Neutrophil (primary cell): ENCODE data around the gene POLA1.

Experiments used
- H3K27ac ChIP-seq: fragments of 200-600 bp; sonication (generic); 2 replicates; pipeline ENCODE4 v1.5.1; 2016; ENCODE audit warnings: mild to moderate bottlenecking, moderate library complexity
- H3K27me3 ChIP-seq: fragments of 200-600 bp; sonication (generic); 2 replicates; pipeline ENCODE4 v1.6.0; 2016; ENCODE audit warnings: mild to moderate bottlenecking
- H3K36me3 ChIP-seq: fragments of 200-600 bp; sonication (generic); 2 replicates; pipeline ENCODE4 v1.5.1; 2017
- H3K4me1 ChIP-seq, 2 experiments: fragments of 200-600 bp in 1 of 2; sonication (generic) in 1 of 2; 1 replicate in 1 of 2; 2 replicates in 1 of 2; pipeline versions ENCODE4 v1.5.1 to v1.6.1; 2013 to 2016; ENCODE audit warnings: low read depth in 1 of 2, low read length in 1 of 2, mild to moderate bottlenecking in 1 of 2, moderate library complexity in 1 of 2; ENCODE audit not compliant: control insufficient read depth in 1 of 2, insufficient read depth in 1 of 2
- H3K4me3 ChIP-seq, 2 experiments: fragments of 200-600 bp in 1 of 2; sonication (generic) in 1 of 2; 1 replicate in 1 of 2; 2 replicates in 1 of 2; pipeline ENCODE4 v1.5.1; 2013 to 2016; ENCODE audit warnings: low read depth in 1 of 2, low read length in 1 of 2, mild to moderate bottlenecking in 1 of 2, moderate library complexity in 1 of 2
- H3K9me3 ChIP-seq: fragments of 200-600 bp; sonication (generic); 2 replicates; pipeline ENCODE4 v1.5.1; 2016
- TF ChIP-seq, protein P1 (sequence below): fragments of 200-600 bp; sonication (generic); IDR thresholded peaks from 2 replicates; pipeline ENCODE4 v1.5.1; 2016; ENCODE audit warnings: antibody characterized with exemption

The POLA1 gene

GRCh38 chrX:24760363-24761000 lies 66.8 kb downstream of the POLA1 start:
- H3K27me3 ChIP-seq: no peaks in the 10 kb centered on the region
- H3K9me3 ChIP-seq: no peaks in the 10 kb centered on the region
- H3K4me3 ChIP-seq: no peak overlapping the region
- no peaks in the 10 kb centered on the region for H3K4me1 ChIP-seq
- peaks cover 3% of the 10 kb centered on the region for H3K36me3 ChIP-seq
- TF ChIP-seq, protein P1, sequence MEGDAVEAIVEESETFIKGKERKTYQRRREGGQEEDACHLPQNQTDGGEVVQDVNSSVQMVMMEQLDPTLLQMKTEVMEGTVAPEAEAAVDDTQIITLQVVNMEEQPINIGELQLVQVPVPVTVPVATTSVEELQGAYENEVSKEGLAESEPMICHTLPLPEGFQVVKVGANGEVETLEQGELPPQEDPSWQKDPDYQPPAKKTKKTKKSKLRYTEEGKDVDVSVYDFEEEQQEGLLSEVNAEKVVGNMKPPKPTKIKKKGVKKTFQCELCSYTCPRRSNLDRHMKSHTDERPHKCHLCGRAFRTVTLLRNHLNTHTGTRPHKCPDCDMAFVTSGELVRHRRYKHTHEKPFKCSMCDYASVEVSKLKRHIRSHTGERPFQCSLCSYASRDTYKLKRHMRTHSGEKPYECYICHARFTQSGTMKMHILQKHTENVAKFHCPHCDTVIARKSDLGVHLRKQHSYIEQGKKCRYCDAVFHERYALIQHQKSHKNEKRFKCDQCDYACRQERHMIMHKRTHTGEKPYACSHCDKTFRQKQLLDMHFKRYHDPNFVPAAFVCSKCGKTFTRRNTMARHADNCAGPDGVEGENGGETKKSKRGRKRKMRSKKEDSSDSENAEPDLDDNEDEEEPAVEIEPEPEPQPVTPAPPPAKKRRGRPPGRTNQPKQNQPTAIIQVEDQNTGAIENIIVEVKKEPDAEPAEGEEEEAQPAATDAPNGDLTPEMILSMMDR: no peak
- no peak overlapping the region for H3K27ac ChIP-seq

GRCh38 chrX:24761306-24761705 lies 67.6 kb downstream of the POLA1 start:
- Histone ChIP-seq H3K27ac (no peak overlapping the region), H3K27me3 (no peaks in the 10 kb centered on the region), H3K36me3 (peaks cover 3% of the 10 kb centered on the region), H3K9me3 (no peaks in the 10 kb centered on the region), H3K4me1 (no peaks in the 10 kb centered on the region), H3K4me3 (no peak overlapping the region)
- TF ChIP-seq, protein P1: no peak

- TF ChIP-seq, protein P1: no peak
- H3K9me3 ChIP-seq: no peaks in the 10 kb centered on the region
- H3K4me3 ChIP-seq: no peak overlapping the region
- no peak overlapping the region for H3K27ac ChIP-seq
- no peaks in the 10 kb centered on the region for H3K4me1 ChIP-seq
- H3K36me3 ChIP-seq: peaks cover 3% of the 10 kb centered on the region
- H3K27me3 ChIP-seq: no peaks in the 10 kb centered on the region
Measured at GRCh38 chrX:24763989-24764388, 70.3 kb downstream of the POLA1 start.

DNA sequence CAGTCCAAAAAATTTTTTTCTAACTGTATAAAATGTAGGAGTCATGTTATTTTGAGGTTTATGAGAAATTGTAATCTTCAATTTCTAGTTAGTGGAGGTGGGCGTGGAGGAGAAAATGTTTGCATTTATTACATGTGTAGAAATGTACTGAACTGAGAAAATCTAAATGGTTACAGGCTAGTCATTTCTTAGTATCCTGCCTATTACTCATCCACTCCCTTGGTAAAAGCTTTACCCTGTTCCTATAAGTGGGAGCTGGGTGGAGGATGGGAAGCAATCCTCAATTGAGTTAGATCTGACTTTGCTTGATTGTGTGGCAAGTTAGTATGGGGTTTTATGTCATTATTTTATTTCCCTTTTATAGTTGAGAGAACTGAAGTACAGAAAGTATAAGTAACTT lies 73.8 kb downstream of the POLA1 start:
- Histone ChIP-seq H3K27ac (no peak overlapping the region), H3K27me3 (no peaks in the 10 kb centered on the region)

GRCh38 chrX:24768556-24768955 lies 74.8 kb downstream of the POLA1 start:
- TF ChIP-seq, protein P1: no peak
- no peaks in the 10 kb centered on the region for H3K9me3 ChIP-seq
- H3K27ac ChIP-seq: no peak overlapping the region
- no peaks in the 10 kb centered on the region for H3K36me3 ChIP-seq
- H3K27me3 ChIP-seq: no peaks in the 10 kb centered on the region
- H3K4me3 ChIP-seq: no peak overlapping the region
- H3K4me1 ChIP-seq: no peaks in the 10 kb centered on the region

More for the DNA sequence above, 73.8 kb downstream of the POLA1 start:
- no peaks in the 10 kb centered on the region for H3K36me3 ChIP-seq
- TF ChIP-seq, protein P1: no peak
- H3K9me3 ChIP-seq: no peaks in the 10 kb centered on the region
- H3K4me3 ChIP-seq: no peak overlapping the region
- H3K4me1 ChIP-seq: no peaks in the 10 kb centered on the region

GRCh38 chrX:24774650-24775049 lies 80.9 kb downstream of the POLA1 start:
- H3K9me3 ChIP-seq: no peaks in the 10 kb centered on the region
- H3K4me3 ChIP-seq: no peak overlapping the region
- TF ChIP-seq, protein P1: no peak
- H3K27me3 ChIP-seq: no peaks in the 10 kb centered on the region
- H3K36me3 ChIP-seq: no peaks in the 10 kb centered on the region
- no peak overlapping the region for H3K27ac ChIP-seq
- H3K4me1 ChIP-seq: no peaks in the 10 kb centered on the region
